Measurements from ENCODE around the gene UNC79. TPM values are rescaled to one million over a fixed set of nuclear protein-coding genes. Genes with fewer than 3 reads are reported as not detected.

The UNC79 gene
- total RNA-seq, 1 donor from 2014 or later: 0.09 TPM

- no peaks in the 10 kb centered on the region for H3K9me3 ChIP-seq
- no peak overlapping the region for H3K27ac ChIP-seq
- no peaks in the 10 kb centered on the region for H3K27me3 ChIP-seq
- H3K36me3 ChIP-seq: no peaks in the 10 kb centered on the region
- DNase-seq (no peak), ATAC-seq (no peak)
- no peak for TF ChIP-seq CTCF (IDR thresholded peaks at IDR 0.05)
- intact Hi-C loops (cut with DNase I): no loop called here
- no peaks in the 10 kb centered on the region for H3K4me1 ChIP-seq
- no peak overlapping the region for H3K4me3 ChIP-seq
These were observed 301.8 kb downstream of the UNC79 start for GRCh38 chr14:93732524-93732923.

- Histone ChIP-seq H3K4me3 (no peak overlapping the region), H3K36me3 (no peaks in the 10 kb centered on the region), H3K9me3 (no peaks in the 10 kb centered on the region), H3K27ac (no peak overlapping the region), H3K27me3 (no peaks in the 10 kb centered on the region), H3K4me1 (no peaks in the 10 kb centered on the region)
- no peak for TF ChIP-seq CTCF (IDR thresholded peaks at IDR 0.05)
- intact Hi-C loops (cut with DNase I): no loop called here
- DNase-seq (no peak), ATAC-seq (peak; percentile 42)
These were observed 302.5 kb downstream of the UNC79 start for GRCh38 chr14:93733231-93733630.

GRCh38 chr14:93733631-93734030, 302.9 kb downstream of the UNC79 start:
- Histone ChIP-seq H3K4me1 (no peaks in the 10 kb centered on the region), H3K27ac (no peak overlapping the region), H3K36me3 (no peaks in the 10 kb centered on the region), H3K9me3 (no peaks in the 10 kb centered on the region), H3K27me3 (no peaks in the 10 kb centered on the region), H3K4me3 (no peak overlapping the region)
- TF ChIP-seq CTCF (IDR thresholded peaks at IDR 0.05): no peak
- ATAC-seq: no peak
- intact Hi-C loops (cut with DNase I): no loop called here
- DNase-seq: no peak

DNA sequence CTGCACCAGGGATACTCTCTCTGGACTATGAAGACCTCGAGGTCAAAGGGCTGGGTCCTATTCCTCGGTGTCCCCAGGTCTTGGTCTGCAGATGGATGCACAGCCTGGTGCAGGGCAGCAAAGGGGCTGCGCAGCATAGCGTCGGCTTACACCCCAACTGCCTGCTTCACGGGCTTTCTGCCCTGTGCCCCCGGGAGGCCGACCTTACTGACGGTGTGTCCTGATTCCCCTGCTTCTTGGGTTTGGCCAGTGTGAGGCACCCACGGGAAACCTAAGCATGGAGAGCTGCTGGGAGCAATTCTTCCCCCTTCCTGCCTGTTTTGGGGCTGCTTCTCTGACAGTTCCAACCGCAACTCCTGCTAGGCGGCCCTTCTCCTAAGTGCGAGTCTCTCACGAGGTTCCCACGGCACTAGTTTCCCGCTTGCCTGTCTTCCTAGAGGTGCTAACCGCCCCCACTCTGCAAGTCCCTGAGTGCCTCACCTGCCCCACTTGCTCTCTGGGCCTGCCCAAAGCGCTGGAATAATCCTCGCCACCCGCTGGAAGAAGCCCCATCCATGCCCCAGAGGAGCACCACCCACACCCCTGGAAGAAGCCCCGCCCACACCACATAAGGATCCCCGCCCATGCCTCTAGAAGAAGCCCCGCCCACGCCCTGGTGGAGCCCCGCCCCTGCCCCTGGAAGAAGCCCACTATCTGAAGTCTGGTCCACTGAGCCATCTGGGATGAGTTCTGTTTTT, 303.5 kb downstream of the UNC79 start:
- Histone ChIP-seq H3K4me1 (no peaks in the 10 kb centered on the region), H3K27ac (no peak overlapping the region), H3K36me3 (no peaks in the 10 kb centered on the region), H3K9me3 (no peaks in the 10 kb centered on the region), H3K27me3 (no peaks in the 10 kb centered on the region), H3K4me3 (no peak overlapping the region)
- no peak for ATAC-seq
- intact Hi-C loops (cut with DNase I): no loop called here
- TF ChIP-seq CTCF (IDR thresholded peaks at IDR 0.05): no peak
- DNase-seq: no peak

GRCh38 chr14:93735206-93735605, 304.5 kb downstream of the UNC79 start:
- Histone ChIP-seq H3K9me3 (no peaks in the 10 kb centered on the region), H3K4me1 (no peaks in the 10 kb centered on the region), H3K4me3 (no peak overlapping the region), H3K27me3 (no peaks in the 10 kb centered on the region), H3K27ac (no peak overlapping the region), H3K36me3 (no peaks in the 10 kb centered on the region)
- intact Hi-C loops (cut with DNase I): no loop called here
- ATAC-seq (no peak), DNase-seq (no peak)
- no peak for TF ChIP-seq CTCF (IDR thresholded peaks at IDR 0.05)
